HEK293 (cell line): Measurements from ENCODE around the gene CNIH1.

ENCODE experiments used
- EGR2 ChIP-seq: fragments of 450-650 bp; formaldehyde crosslinking; IDR thresholded peaks from 2 replicates; pipeline ENCODE4 v1.5.1; 2016; ENCODE audit warnings: low read depth, missing biosample characterization, missing genetic modification characterization
- FEZF1 ChIP-seq: fragments of 450-650 bp; formaldehyde crosslinking; IDR thresholded peaks from 2 replicates; pipeline ENCODE4 v1.5.1; 2016; ENCODE audit warnings: missing biosample characterization, missing genetic modification characterization
- KLF1 ChIP-seq: fragments of 450-650 bp; formaldehyde crosslinking; IDR thresholded peaks from 2 replicates; pipeline ENCODE4 v1.5.1; 2016; ENCODE audit warnings: missing biosample characterization, missing genetic modification characterization
- KLF10 ChIP-seq: fragments of 450-650 bp; IDR thresholded peaks from 2 replicates; pipeline ENCODE4 v1.5.1; 2018; ENCODE audit warnings: missing biosample characterization, mild to moderate bottlenecking, missing genetic modification characterization
- KLF7 ChIP-seq: fragments of 450-650 bp; formaldehyde crosslinking; IDR thresholded peaks from 2 replicates; pipeline ENCODE4 v1.5.1; 2016; ENCODE audit warnings: missing biosample characterization, missing genetic modification characterization, borderline replicate concordance
- KLF8 ChIP-seq: fragments of 450-650 bp; formaldehyde crosslinking; IDR thresholded peaks from 2 replicates; pipeline ENCODE4 v1.5.1; 2016; ENCODE audit warnings: missing biosample characterization, missing genetic modification characterization
- SP2 ChIP-seq: fragments of 450-650 bp; formaldehyde crosslinking; IDR thresholded peaks from 2 replicates; pipeline ENCODE4 v1.5.1; 2016; ENCODE audit warnings: missing biosample characterization, missing genetic modification characterization
- ZBTB21 ChIP-seq: fragments of 450-650 bp; formaldehyde crosslinking; IDR thresholded peaks from 2 replicates; pipeline ENCODE4 v1.5.1; 2017; ENCODE audit warnings: missing biosample characterization, missing genetic modification characterization
- ZBTB48 ChIP-seq: fragments of 450-650 bp; formaldehyde crosslinking; IDR thresholded peaks from 2 replicates; pipeline ENCODE4 v1.5.1; 2016; ENCODE audit warnings: missing biosample characterization, missing genetic modification characterization
- ZNF157 ChIP-seq: fragments of 450-650 bp; formaldehyde crosslinking; IDR thresholded peaks from 2 replicates; pipeline ENCODE4 v1.5.1; 2016; ENCODE audit warnings: missing biosample characterization, missing genetic modification characterization
- ZNF16 ChIP-seq: fragments of 450-650 bp; formaldehyde crosslinking; IDR thresholded peaks from 2 replicates; pipeline ENCODE4 v1.5.1; 2016; ENCODE audit warnings: low read depth, missing biosample characterization, missing genetic modification characterization
- ZNF214 ChIP-seq: fragments of 450-650 bp; formaldehyde crosslinking; IDR thresholded peaks from 2 replicates; pipeline ENCODE4 v1.5.1; 2017; ENCODE audit warnings: missing biosample characterization, mild to moderate bottlenecking, missing genetic modification characterization, borderline replicate concordance
- ZNF24 ChIP-seq: fragments of 450-650 bp; formaldehyde crosslinking; IDR thresholded peaks from 2 replicates; pipeline ENCODE4 v1.5.1; 2016; ENCODE audit warnings: missing biosample characterization, missing genetic modification characterization
- ZNF416 ChIP-seq: fragments of 450-650 bp; formaldehyde crosslinking; IDR thresholded peaks from 2 replicates; pipeline ENCODE4 v1.5.1; 2016; ENCODE audit warnings: missing biosample characterization, missing genetic modification characterization
- ZNF776 ChIP-seq: fragments of 450-650 bp; formaldehyde crosslinking; IDR thresholded peaks from 2 replicates; pipeline ENCODE4 v1.5.0; 2017; ENCODE audit warnings: missing biosample characterization, missing genetic modification characterization, borderline replicate concordance
- ZNF785 ChIP-seq: fragments of 450-650 bp; formaldehyde crosslinking; IDR thresholded peaks from 2 replicates; pipeline ENCODE4 v1.5.1; 2016; ENCODE audit warnings: missing biosample characterization, missing genetic modification characterization
- ZNF792 ChIP-seq: fragments of 450-650 bp; formaldehyde crosslinking; IDR thresholded peaks from 2 replicates; pipeline ENCODE4 v1.5.1; 2016; ENCODE audit warnings: missing biosample characterization, missing genetic modification characterization
- TF ChIP-seq, protein P1 (sequence below): sonication (generic); formaldehyde crosslinking; IDR thresholded peaks from 2 replicates; pipeline ENCODE4 v1.8.1; 2022; ENCODE audit warnings: mild to moderate bottlenecking, moderate library complexity, missing genetic modification reagents
- TF ChIP-seq, protein P2 (sequence below): fragments of 450-650 bp; IDR thresholded peaks from 2 replicates; pipeline ENCODE4 v1.5.1; 2018; ENCODE audit warnings: missing biosample characterization, missing genetic modification characterization
- TF ChIP-seq, protein P3 (sequence below): fragments of 450-650 bp; formaldehyde crosslinking; IDR thresholded peaks from 2 replicates; pipeline ENCODE4 v1.5.1; 2016; ENCODE audit warnings: missing biosample characterization, missing genetic modification characterization
- TF ChIP-seq, protein P4 (sequence below): fragments of 450-650 bp; formaldehyde crosslinking; IDR thresholded peaks from 2 replicates; pipeline ENCODE4 v1.5.1; 2017; ENCODE audit warnings: missing biosample characterization, missing genetic modification characterization
- TF ChIP-seq, protein P5 (sequence below): fragments of 450-650 bp; formaldehyde crosslinking; IDR thresholded peaks from 2 replicates; pipeline ENCODE4 v1.5.1; 2017; ENCODE audit warnings: missing biosample characterization, missing genetic modification characterization
- TF ChIP-seq, protein P6 (sequence below): fragments of 450-650 bp; formaldehyde crosslinking; IDR thresholded peaks from 2 replicates; pipeline ENCODE4 v1.5.1; 2016; ENCODE audit warnings: missing biosample characterization, missing genetic modification characterization
- TF ChIP-seq, protein P7 (sequence below): fragments of 450-650 bp; formaldehyde crosslinking; IDR thresholded peaks from 2 replicates; pipeline ENCODE4 v1.5.1; 2016; ENCODE audit warnings: missing biosample characterization, missing genetic modification characterization
- TF ChIP-seq, protein P8 (sequence below): fragments of 450-650 bp; formaldehyde crosslinking; IDR thresholded peaks from 2 replicates; pipeline ENCODE4 v1.5.1; 2016; ENCODE audit warnings: missing biosample characterization, missing genetic modification characterization

The CNIH1 gene

DNA sequence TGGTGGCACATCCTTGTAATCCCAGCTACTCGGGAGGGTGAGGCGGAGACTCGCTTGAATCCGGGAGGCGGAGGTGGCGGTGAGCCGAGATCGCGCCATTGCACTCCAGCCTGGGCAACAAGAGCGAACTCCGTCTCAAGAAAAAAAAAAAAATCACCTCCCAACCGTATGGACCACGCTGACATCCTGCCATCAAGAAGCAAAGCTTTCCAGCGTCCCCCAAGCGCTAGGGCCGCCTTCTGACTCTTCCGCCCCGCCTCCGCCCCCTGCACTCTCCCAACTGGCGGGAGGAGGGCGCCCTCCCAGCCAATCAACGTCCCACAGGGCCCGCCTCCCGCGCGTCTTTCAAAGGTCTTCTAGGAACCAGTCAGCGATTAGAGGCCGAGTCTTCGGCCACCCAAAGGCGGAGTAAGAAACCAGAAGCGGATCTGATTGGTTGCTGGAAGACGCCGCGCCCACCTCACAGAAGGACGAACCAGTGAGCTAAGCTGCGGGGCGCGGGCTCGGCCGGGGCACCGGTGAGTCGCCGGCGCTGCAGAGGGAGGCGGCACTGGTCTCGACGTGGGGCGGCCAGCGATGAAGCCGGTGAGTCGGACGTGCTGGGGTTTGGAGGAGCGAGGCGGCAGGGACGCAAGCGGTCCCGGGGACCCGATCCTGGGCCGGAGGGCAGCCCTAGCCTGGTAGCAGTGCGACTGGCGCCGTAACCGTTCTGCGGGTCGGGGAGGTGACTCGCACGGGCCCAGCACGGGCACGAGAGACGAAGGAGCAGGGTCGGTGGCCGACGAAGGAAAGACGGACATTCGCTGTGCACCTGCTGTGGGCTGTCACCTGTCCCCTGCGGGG is 44.5 kb downstream of the CNIH1 start, which contains the start of gene CDKN3 (continued):
- no peak for TF ChIP-seq KLF1
- no peak for TF ChIP-seq ZNF416 (tag by site-specific recombination)
- TF ChIP-seq ZNF214 (tag by site-specific recombination), result no peak
- TF ChIP-seq, protein P1, sequence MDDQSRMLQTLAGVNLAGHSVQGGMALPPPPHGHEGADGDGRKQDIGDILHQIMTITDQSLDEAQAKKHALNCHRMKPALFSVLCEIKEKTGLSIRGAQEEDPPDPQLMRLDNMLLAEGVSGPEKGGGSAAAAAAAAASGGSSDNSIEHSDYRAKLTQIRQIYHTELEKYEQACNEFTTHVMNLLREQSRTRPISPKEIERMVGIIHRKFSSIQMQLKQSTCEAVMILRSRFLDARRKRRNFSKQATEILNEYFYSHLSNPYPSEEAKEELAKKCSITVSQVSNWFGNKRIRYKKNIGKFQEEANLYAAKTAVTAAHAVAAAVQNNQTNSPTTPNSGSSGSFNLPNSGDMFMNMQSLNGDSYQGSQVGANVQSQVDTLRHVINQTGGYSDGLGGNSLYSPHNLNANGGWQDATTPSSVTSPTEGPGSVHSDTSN (CRISPR knock-in tag), result 0 out of 2 replicates have a peak, but pooled peaks have one; percentile 53
- TF ChIP-seq EGR2 (tag by site-specific recombination), result peak; percentile 46; the same call in 1 of the 2 replicates
- no peak for TF ChIP-seq ZBTB21
- peak; percentile 99 for TF ChIP-seq SP2 (tag by site-specific recombination)
- peak; percentile 57; the same call in 1 of the 2 replicates for TF ChIP-seq ZBTB48
- TF ChIP-seq ZNF785, result no peak
- no peak for TF ChIP-seq ZNF157 (tag by site-specific recombination)
- no peak for TF ChIP-seq ZNF792 (tag by site-specific recombination)
- TF ChIP-seq, protein P2, sequence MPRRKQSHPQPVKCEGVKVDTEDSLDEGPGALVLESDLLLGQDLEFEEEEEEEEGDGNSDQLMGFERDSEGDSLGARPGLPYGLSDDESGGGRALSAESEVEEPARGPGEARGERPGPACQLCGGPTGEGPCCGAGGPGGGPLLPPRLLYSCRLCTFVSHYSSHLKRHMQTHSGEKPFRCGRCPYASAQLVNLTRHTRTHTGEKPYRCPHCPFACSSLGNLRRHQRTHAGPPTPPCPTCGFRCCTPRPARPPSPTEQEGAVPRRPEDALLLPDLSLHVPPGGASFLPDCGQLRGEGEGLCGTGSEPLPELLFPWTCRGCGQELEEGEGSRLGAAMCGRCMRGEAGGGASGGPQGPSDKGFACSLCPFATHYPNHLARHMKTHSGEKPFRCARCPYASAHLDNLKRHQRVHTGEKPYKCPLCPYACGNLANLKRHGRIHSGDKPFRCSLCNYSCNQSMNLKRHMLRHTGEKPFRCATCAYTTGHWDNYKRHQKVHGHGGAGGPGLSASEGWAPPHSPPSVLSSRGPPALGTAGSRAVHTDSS (tag by site-specific recombination), result no peak
- TF ChIP-seq FEZF1 (tag by site-specific recombination), result no peak
- TF ChIP-seq KLF7, result no peak
- TF ChIP-seq, protein P3, sequence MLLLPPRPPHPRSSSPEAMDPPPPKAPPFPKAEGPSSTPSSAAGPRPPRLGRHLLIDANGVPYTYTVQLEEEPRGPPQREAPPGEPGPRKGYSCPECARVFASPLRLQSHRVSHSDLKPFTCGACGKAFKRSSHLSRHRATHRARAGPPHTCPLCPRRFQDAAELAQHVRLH (tag by site-specific recombination), result peak; percentile 36; the same call in 1 of the 2 replicates
- TF ChIP-seq KLF10 (tag by site-specific recombination), result peak; percentile 66; the same call in 1 of the 2 replicates
- TF ChIP-seq, protein P4, sequence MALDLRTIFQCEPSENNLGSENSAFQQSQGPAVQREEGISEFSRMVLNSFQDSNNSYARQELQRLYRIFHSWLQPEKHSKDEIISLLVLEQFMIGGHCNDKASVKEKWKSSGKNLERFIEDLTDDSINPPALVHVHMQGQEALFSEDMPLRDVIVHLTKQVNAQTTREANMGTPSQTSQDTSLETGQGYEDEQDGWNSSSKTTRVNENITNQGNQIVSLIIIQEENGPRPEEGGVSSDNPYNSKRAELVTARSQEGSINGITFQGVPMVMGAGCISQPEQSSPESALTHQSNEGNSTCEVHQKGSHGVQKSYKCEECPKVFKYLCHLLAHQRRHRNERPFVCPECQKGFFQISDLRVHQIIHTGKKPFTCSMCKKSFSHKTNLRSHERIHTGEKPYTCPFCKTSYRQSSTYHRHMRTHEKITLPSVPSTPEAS, result no peak
- TF ChIP-seq KLF8 (tag by site-specific recombination), result peak; percentile 68; the same call in 1 of the 2 replicates
- TF ChIP-seq, protein P5, sequence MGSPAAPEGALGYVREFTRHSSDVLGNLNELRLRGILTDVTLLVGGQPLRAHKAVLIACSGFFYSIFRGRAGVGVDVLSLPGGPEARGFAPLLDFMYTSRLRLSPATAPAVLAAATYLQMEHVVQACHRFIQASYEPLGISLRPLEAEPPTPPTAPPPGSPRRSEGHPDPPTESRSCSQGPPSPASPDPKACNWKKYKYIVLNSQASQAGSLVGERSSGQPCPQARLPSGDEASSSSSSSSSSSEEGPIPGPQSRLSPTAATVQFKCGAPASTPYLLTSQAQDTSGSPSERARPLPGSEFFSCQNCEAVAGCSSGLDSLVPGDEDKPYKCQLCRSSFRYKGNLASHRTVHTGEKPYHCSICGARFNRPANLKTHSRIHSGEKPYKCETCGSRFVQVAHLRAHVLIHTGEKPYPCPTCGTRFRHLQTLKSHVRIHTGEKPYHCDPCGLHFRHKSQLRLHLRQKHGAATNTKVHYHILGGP (tag by site-specific recombination), result no peak
- TF ChIP-seq ZNF776, result no peak
- no peak for TF ChIP-seq ZNF24 (tag by site-specific recombination)
- TF ChIP-seq, protein P6, sequence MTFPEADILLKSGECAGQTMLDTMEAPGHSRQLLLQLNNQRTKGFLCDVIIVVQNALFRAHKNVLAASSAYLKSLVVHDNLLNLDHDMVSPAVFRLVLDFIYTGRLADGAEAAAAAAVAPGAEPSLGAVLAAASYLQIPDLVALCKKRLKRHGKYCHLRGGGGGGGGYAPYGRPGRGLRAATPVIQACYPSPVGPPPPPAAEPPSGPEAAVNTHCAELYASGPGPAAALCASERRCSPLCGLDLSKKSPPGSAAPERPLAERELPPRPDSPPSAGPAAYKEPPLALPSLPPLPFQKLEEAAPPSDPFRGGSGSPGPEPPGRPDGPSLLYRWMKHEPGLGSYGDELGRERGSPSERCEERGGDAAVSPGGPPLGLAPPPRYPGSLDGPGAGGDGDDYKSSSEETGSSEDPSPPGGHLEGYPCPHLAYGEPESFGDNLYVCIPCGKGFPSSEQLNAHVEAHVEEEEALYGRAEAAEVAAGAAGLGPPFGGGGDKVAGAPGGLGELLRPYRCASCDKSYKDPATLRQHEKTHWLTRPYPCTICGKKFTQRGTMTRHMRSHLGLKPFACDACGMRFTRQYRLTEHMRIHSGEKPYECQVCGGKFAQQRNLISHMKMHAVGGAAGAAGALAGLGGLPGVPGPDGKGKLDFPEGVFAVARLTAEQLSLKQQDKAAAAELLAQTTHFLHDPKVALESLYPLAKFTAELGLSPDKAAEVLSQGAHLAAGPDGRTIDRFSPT (tag by site-specific recombination), result peak; percentile 68; the same call in 1 of the 2 replicates
- TF ChIP-seq, protein P7, sequence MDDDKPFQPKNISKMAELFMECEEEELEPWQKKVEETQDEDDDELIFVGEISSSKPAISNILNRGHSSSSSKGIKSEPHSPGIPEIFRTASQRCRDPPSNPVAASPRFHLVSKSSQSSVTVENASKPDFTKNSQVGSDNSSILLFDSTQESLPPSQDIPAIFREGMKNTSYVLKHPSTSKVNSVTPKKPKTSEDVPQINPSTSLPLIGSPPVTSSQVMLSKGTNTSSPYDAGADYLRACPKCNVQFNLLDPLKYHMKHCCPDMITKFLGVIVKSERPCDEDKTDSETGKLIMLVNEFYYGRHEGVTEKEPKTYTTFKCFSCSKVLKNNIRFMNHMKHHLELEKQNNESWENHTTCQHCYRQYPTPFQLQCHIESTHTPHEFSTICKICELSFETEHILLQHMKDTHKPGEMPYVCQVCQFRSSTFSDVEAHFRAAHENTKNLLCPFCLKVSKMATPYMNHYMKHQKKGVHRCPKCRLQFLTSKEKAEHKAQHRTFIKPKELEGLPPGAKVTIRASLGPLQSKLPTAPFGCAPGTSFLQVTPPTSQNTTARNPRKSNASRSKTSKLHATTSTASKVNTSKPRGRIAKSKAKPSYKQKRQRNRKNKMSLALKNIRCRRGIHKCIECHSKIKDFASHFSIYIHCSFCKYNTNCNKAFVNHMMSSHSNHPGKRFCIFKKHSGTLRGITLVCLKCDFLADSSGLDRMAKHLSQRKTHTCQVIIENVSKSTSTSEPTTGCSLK, result no peak
- TF ChIP-seq ZNF16 (tag by site-specific recombination), result no peak
- TF ChIP-seq, protein P8, sequence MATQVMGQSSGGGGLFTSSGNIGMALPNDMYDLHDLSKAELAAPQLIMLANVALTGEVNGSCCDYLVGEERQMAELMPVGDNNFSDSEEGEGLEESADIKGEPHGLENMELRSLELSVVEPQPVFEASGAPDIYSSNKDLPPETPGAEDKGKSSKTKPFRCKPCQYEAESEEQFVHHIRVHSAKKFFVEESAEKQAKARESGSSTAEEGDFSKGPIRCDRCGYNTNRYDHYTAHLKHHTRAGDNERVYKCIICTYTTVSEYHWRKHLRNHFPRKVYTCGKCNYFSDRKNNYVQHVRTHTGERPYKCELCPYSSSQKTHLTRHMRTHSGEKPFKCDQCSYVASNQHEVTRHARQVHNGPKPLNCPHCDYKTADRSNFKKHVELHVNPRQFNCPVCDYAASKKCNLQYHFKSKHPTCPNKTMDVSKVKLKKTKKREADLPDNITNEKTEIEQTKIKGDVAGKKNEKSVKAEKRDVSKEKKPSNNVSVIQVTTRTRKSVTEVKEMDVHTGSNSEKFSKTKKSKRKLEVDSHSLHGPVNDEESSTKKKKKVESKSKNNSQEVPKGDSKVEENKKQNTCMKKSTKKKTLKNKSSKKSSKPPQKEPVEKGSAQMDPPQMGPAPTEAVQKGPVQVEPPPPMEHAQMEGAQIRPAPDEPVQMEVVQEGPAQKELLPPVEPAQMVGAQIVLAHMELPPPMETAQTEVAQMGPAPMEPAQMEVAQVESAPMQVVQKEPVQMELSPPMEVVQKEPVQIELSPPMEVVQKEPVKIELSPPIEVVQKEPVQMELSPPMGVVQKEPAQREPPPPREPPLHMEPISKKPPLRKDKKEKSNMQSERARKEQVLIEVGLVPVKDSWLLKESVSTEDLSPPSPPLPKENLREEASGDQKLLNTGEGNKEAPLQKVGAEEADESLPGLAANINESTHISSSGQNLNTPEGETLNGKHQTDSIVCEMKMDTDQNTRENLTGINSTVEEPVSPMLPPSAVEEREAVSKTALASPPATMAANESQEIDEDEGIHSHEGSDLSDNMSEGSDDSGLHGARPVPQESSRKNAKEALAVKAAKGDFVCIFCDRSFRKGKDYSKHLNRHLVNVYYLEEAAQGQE (tag by site-specific recombination), result peak; percentile 15; the same call in 1 of the 2 replicates
